Keratinocyte (primary cell): ENCODE data around the gene ARMC5. TPM values are rescaled to one million over a fixed set of nuclear protein-coding genes. Genes with fewer than 3 reads are reported as not detected.

Source experiments
- DNase-seq: peaks from one replicate; pipeline ENCODE4 v3.0.0-alpha.2; 2011; ENCODE audit warnings: low read depth, missing footprints, low spot score
- FAIRE-seq: peaks from 2 replicates; lab custom pipeline; 2011; peaks lifted over from hg19 to GRCh38; lab: Jason Lieb, UNC
- H2AFZ ChIP-seq: 2 replicates; pipeline ENCODE4 v1.6.0; 2012; ENCODE audit warnings: low read length, control low read depth, inconsistent platforms; ENCODE audit not compliant: control insufficient read depth
- H3K27ac ChIP-seq: 2 replicates; pipeline ENCODE4 v1.5.1; 2011; ENCODE audit warnings: low read length; ENCODE audit not compliant: control insufficient read depth, insufficient read depth
- H3K27me3 ChIP-seq: 3 replicates; pipeline ENCODE4 v1.6.0; 2011; ENCODE audit warnings: low read length; ENCODE audit not compliant: control insufficient read depth, insufficient read depth; ENCODE audit errors: extremely low read depth
- H3K36me3 ChIP-seq, 2 experiments: 2 replicates in 1 of 2; 3 replicates in 1 of 2; pipeline ENCODE4 v1.5.1; 2011; ENCODE audit warnings: low read length in 2 of 2, mild to moderate bottlenecking in 1 of 2; ENCODE audit not compliant: control insufficient read depth in 2 of 2, insufficient read depth in 2 of 2; ENCODE audit errors: extremely low read depth in 1 of 2
- H3K4me1 ChIP-seq: 3 replicates; pipeline ENCODE4 v1.5.1; 2011; ENCODE audit warnings: low read length; ENCODE audit not compliant: control insufficient read depth, insufficient read depth; ENCODE audit errors: extremely low read depth
- H3K4me2 ChIP-seq: 3 replicates; pipeline ENCODE4 v1.6.0; 2011; ENCODE audit warnings: low read depth, low read length; ENCODE audit not compliant: control insufficient read depth, insufficient read depth; ENCODE audit errors: extremely low read depth
- H3K4me3 ChIP-seq, 3 experiments: fragments of 200-600 bp in 1 of 3; sonication (generic) in 1 of 3; 2 replicates in 2 of 3; 3 replicates in 1 of 3; pipeline ENCODE4 v1.5.1; 2011 to 2016; ENCODE audit warnings: low read length in 3 of 3, mild to moderate bottlenecking in 3 of 3, control low read depth in 2 of 3, inconsistent platforms in 1 of 3, low read depth in 1 of 3, mixed read lengths in 1 of 3, mixed run types in 1 of 3, moderate library complexity in 1 of 3; ENCODE audit not compliant: control insufficient read depth in 2 of 3, insufficient read depth in 2 of 3; ENCODE audit errors: extremely low read depth in 1 of 3
- H3K79me2 ChIP-seq: 2 replicates; pipeline ENCODE4 v1.6.0; 2012; ENCODE audit warnings: low read length; ENCODE audit not compliant: control insufficient read depth, insufficient read depth
- H3K9ac ChIP-seq: 3 replicates; pipeline ENCODE4 v1.6.0; 2011; ENCODE audit warnings: low read length; ENCODE audit not compliant: control insufficient read depth, insufficient read depth; ENCODE audit errors: extremely low read depth
- H3K9me1 ChIP-seq: 3 replicates; pipeline ENCODE4 v1.6.0; 2011; ENCODE audit warnings: low read length; ENCODE audit not compliant: control insufficient read depth, insufficient read depth; ENCODE audit errors: extremely low read depth
- H3K9me3 ChIP-seq: 2 replicates; pipeline ENCODE4 v1.5.1; 2012; ENCODE audit warnings: low read depth, low read length; ENCODE audit not compliant: control insufficient read depth
- H4K20me1 ChIP-seq: 3 replicates; pipeline ENCODE4 v1.6.0; 2011; ENCODE audit warnings: low read length; ENCODE audit not compliant: control insufficient read depth, insufficient read depth; ENCODE audit errors: extremely low read depth
- CTCF ChIP-seq, 3 experiments: IDR thresholded peaks in 1 of 3; conservative IDR thresholded peaks in 1 of 3; optimal IDR thresholded peaks in 1 of 3; 2 replicates in 2 of 3; 3 replicates in 1 of 3; pipeline versions ENCODE3 to v1.5.1; 2011; ENCODE audit warnings: low read length in 3 of 3, mild to moderate bottlenecking in 3 of 3, moderate library complexity in 2 of 3, control low read depth in 1 of 3, inconsistent platforms in 1 of 3; ENCODE audit not compliant: insufficient read depth in 2 of 3; ENCODE audit errors: extremely low read depth in 1 of 3
- EZH2 ChIP-seq: IDR thresholded peaks from one replicate; pipeline ENCODE4 v1.6.1; 2012; ENCODE audit warnings: inconsistent platforms, mild to moderate bottlenecking, low read length, moderate library complexity
- dilution Hi-C: fragments of 300-500 bp; cut with MboI; formaldehyde crosslinking; loops from one replicate; pipeline ENCODE4 v1.7.0; 2020; ENCODE audit warnings: low sequenced_read_pairs; ENCODE audit not compliant: extremely low pct_ligation_motif_present
- polyA plus RNA-seq, 5 experiments: library from polyadenylated mRNA; depleted of rRNA in 3 of 5; stranded (reverse) in 3 of 5; stranded (forward) in 1 of 5; unstranded in 1 of 5; fragments of >200 nt; gene quantifications; 1 replicate in 1 of 5; 2 replicates in 3 of 5; 3 replicates in 1 of 5; pipeline versions ENCODE4 v1.2.1 to v1.2.3, GENCODE V29; 2011 to 2012; ENCODE audit warnings: missing spikeins in 2 of 5, low read depth in 1 of 5, low replicate concordance in 1 of 5

ARMC5 gene
- polyA plus RNA-seq, 1 donor (not counting 4 experiments of a cell fraction or from before 2014, with no cell fraction given), result 3.0 TPM

GRCh38 chr16:31487720-31488467 is 28.6 kb downstream of the ARMC5 start:
- peak overlapping the region; percentile 91 for H2AFZ ChIP-seq
- H3K9me1 ChIP-seq, result no peaks in the 10 kb centered on the region
- H3K4me2 ChIP-seq, result peak overlapping the region; percentile 91
- H3K4me3 ChIP-seq, result peak overlapping the region; percentile 49 to 74 (median 72)
- peaks cover 0 to 4% of the 10 kb centered on the region in 2 experiments for H3K36me3 ChIP-seq
- H3K9ac ChIP-seq, result no peak overlapping the region
- no peaks in the 10 kb centered on the region for H3K79me2 ChIP-seq
- H3K9me3 ChIP-seq, result no peaks in the 10 kb centered on the region
- dilution Hi-C loops, result no loop called here
- H3K27me3 ChIP-seq, result peaks cover 16% of the 10 kb centered on the region
- no peak for TF ChIP-seq CTCF (optimal IDR thresholded peaks at IDR 0.05 in 1 of 3, IDR thresholded peaks at IDR 0.05 in 1 of 3, conservative IDR thresholded peaks at IDR 0.05 in 1 of 3; ENCODE audit: extremely low read depth in 1 of 3, insufficient read depth in 2 of 3, low read length in 3 of 3)
- H3K27ac ChIP-seq, result no peak overlapping the region
- DNase-seq, result no peak
- H4K20me1 ChIP-seq, result no peaks in the 10 kb centered on the region
- H3K4me1 ChIP-seq, result peaks cover 14% of the 10 kb centered on the region
- FAIRE-seq, result peak; percentile 76

- Histone ChIP-seq H3K9ac (no peak overlapping the region), H3K9me1 (no peaks in the 10 kb centered on the region), H3K27ac (no peak overlapping the region), H3K36me3 (peaks cover 0 to 5% of the 10 kb centered on the region in 2 experiments), H3K27me3 (peaks cover 16% of the 10 kb centered on the region), H3K79me2 (no peaks in the 10 kb centered on the region), H3K9me3 (no peaks in the 10 kb centered on the region), H2AFZ (peak overlapping the region; percentile 91), H3K4me1 (peaks cover 14% of the 10 kb centered on the region), H3K4me3 (peak overlapping the region; percentile 49 to 74 (median 72)), H3K4me2 (peak overlapping the region; percentile 91), H4K20me1 (no peaks in the 10 kb centered on the region)
- DNase-seq, result no peak
- no peak for FAIRE-seq
- TF ChIP-seq CTCF (optimal IDR thresholded peaks at IDR 0.05 in 1 of 3, IDR thresholded peaks at IDR 0.05 in 1 of 3, conservative IDR thresholded peaks at IDR 0.05 in 1 of 3; ENCODE audit: extremely low read depth in 1 of 3, insufficient read depth in 2 of 3, low read length in 3 of 3) (peak in 1 of 3 experiments; percentile 33), EZH2 (no peak)
- dilution Hi-C loops, result no loop called here
Measured at GRCh38 chr16:31488468-31489297, 29.4 kb downstream of the ARMC5 start.
